ENCODE data around the gene ZNF407. TPM values are rescaled to one million over a fixed set of nuclear protein-coding genes. Genes with fewer than 3 reads are reported as not detected.
A peak's percentile ranks its signal among the peaks of the same experiment; 100 is the strongest.

Gene ZNF407
- total and polyA plus RNA-seq, 10 donors, result 2.0 to 41.0 (median 26.3) TPM

DNA sequence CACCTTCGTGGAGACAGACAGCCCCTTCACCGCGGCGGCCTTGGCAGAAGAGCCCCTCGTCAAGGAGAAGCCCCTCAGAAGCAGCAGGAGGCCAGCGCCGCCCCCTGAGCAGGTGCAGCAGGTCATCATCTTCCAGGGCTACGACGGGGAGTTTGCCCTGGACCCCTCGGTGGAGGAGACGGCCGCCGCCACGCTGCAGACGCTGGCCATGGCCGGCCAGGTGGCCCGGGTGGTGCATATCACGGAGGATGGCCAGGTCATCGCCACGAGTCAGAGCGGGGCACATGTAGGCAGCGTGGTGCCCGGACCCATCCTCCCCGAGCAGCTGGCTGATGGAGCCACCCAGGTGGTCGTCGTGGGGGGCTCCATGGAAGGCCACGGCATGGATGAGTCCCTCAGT lies 465.5 kb downstream of the ZNF407 start:
- 91 to 99% (median 97%) methylated on average over 10 to 27 of the region's 27 CpGs for WGBS, 5 donors
- intact Hi-C loops (cut with DNase I; ENCODE audit: low total_unique reads), result no loop called here
- TF ChIP-seq POLR2AphosphoS5 (IDR thresholded peaks at IDR 0.05), result no peak
- TF ChIP-seq POLR2A (IDR thresholded peaks at IDR 0.05), result no peak
- TF ChIP-seq, protein P1, sequence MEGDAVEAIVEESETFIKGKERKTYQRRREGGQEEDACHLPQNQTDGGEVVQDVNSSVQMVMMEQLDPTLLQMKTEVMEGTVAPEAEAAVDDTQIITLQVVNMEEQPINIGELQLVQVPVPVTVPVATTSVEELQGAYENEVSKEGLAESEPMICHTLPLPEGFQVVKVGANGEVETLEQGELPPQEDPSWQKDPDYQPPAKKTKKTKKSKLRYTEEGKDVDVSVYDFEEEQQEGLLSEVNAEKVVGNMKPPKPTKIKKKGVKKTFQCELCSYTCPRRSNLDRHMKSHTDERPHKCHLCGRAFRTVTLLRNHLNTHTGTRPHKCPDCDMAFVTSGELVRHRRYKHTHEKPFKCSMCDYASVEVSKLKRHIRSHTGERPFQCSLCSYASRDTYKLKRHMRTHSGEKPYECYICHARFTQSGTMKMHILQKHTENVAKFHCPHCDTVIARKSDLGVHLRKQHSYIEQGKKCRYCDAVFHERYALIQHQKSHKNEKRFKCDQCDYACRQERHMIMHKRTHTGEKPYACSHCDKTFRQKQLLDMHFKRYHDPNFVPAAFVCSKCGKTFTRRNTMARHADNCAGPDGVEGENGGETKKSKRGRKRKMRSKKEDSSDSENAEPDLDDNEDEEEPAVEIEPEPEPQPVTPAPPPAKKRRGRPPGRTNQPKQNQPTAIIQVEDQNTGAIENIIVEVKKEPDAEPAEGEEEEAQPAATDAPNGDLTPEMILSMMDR (IDR thresholded peaks at IDR 0.05 in 8 of 11, conservative IDR thresholded peaks at IDR 0.05 in 3 of 11), result no peak
- Histone ChIP-seq H3K4me3 (no peak overlapping the region), H3K4me1 (no peaks in the 10 kb centered on the region), H3K27me3 (replicated peaks in 1 of 7) (no peaks in the 10 kb centered on the region), H3K36me3 (peaks cover 5 to 53% (median 22%) of the 10 kb centered on the region in 6 donors), H3K9me3 (no peaks in the 10 kb centered on the region), H3K27ac (no peak overlapping the region)
- no peak for DNase-seq

DNA sequence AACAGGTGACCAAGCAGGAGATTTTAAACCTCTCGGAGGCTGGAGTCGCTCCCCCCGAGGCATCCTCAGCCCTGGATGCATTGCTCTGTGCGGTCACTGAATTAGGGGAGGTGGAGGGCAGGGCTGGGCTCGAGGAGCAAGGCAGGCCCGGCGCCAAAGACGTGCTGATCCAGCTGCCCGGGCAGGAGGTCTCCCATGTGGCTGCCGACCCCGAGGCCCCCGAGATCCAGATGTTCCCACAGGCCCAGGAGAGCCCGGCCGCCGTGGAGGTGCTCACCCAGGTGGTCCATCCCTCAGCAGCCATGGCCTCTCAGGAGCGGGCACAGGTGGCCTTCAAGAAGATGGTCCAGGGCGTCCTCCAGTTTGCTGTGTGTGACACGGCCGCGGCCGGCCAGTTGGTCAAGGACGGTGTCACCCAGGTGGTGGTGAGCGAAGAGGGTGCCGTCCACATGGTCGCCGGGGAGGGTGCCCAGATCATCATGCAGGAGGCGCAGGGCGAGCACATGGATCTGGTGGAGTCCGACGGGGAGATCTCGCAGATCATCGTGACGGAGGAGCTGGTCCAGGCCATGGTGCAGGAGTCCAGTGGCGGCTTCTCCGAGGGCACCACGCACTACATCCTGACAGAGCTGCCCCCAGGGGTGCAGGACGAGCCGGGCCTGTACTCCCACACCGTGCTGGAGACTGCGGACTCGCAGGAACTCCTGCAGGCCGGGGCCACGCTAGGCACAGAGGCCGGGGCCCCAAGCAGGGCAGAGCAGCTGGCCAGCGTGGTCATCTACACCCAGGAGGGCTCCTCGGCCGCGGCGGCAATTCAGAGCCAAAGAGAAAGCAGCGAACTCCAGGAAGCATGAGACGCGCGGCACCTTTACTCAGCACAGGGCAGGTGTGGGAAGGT lies 466.2 kb downstream of the ZNF407 start:
- Histone ChIP-seq H3K9me3 (no peaks in the 10 kb centered on the region), H3K4me3 (no peak overlapping the region), H3K27me3 (replicated peaks in 1 of 7) (no peaks in the 10 kb centered on the region), H3K27ac (no peak overlapping the region), H3K36me3 (peaks cover 5 to 49% (median 22%) of the 10 kb centered on the region in 6 donors), H3K4me1 (no peaks in the 10 kb centered on the region)
- DNase-seq, result no peak
- 94 to 97% (median 95%) methylated on average over 34 to 53 of the region's 53 CpGs for WGBS, 5 donors
- intact Hi-C loops (cut with DNase I; ENCODE audit: low total_unique reads), result no loop called here
- TF ChIP-seq POLR2A (IDR thresholded peaks at IDR 0.05) (no peak), POLR2AphosphoS5 (IDR thresholded peaks at IDR 0.05) (peak in 1 of 3 donors; percentile 10)
- TF ChIP-seq, protein P1 (IDR thresholded peaks at IDR 0.05 in 8 of 11, conservative IDR thresholded peaks at IDR 0.05 in 3 of 11), result no peak

DNA sequence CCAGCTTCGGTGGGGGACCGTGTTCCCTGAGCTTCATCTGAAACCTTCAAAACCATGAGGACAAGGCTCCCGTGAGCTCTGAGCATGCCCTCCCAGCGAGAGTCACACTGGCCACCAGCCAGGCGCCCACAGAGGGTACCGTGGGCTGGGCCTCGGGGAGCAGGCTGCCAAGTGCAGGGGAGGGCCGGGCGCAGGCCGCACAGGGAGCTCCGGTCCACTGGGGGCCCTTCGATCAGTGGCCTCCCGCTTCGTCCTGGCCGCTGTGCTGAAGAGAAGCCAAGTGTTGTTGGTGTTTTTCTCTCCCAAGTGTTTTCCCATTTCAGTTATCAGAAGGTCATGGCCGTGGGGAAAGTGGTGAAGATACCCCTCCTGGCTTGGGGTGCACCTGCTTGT lies 466.8 kb downstream of the ZNF407 start:
- TF ChIP-seq POLR2A (IDR thresholded peaks at IDR 0.05) (no peak), POLR2AphosphoS5 (IDR thresholded peaks at IDR 0.05) (no peak)
- TF ChIP-seq, protein P1 (IDR thresholded peaks at IDR 0.05 in 8 of 11, conservative IDR thresholded peaks at IDR 0.05 in 3 of 11), result no peak
- Histone ChIP-seq H3K4me1 (peaks cover 0 to 6% (median under 1%) of the 10 kb centered on the region in 6 donors), H3K4me3 (no peak overlapping the region), H3K36me3 (peaks cover 5 to 47% (median 22%) of the 10 kb centered on the region in 6 donors), H3K27ac (no peak overlapping the region), H3K9me3 (no peaks in the 10 kb centered on the region), H3K27me3 (replicated peaks in 1 of 7) (no peaks in the 10 kb centered on the region)
- intact Hi-C loops (cut with DNase I; ENCODE audit: low total_unique reads), result no loop called here
- 81 to 93% (median 91%) methylated on average over 9 to 16 of the region's 16 CpGs for WGBS, 5 donors
- DNase-seq, result no peak

DNA sequence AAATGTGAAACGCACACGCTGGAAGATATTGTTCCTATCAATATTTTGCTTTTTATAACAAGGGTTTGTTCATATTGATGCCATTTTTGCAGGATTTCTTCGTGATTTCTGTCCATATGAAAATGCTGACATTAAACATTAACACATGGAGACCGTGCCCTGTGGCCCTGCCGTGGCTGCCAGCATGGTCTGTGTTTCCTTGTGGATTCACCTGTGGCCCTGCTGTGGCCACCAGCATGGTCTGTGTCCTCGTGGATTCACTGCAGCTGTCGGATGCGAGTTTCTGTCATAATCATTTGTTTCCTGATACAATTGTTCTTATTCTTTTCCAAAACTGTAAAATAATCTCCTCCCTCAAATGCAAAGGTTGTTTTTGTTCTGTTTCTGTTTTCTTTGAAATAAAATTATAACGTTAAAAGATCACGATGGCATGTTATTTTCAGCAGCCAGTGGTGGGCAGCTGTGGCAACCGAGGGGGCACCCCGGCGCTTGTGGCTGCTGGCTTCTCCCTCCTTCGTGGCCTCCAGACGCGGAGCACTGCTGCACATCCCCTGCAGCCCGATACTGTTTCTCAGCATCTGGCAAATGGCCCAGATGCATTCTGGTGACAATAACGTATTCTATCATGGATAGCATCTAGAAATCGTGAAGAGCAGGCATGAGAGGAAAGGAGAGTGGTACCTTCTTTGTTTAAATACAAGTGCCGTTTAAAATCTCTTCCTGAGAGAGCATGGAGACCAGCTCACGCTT lies 467.8 kb downstream of the ZNF407 start:
- Histone ChIP-seq H3K4me1 (peaks cover 0 to 15% (median 9%) of the 10 kb centered on the region in 6 donors), H3K9me3 (no peaks in the 10 kb centered on the region), H3K4me3 (no peak overlapping the region), H3K27me3 (replicated peaks in 1 of 7) (no peaks in the 10 kb centered on the region), H3K36me3 (peaks cover 5 to 47% (median 22%) of the 10 kb centered on the region in 6 donors), H3K27ac (no peak overlapping the region)
- WGBS, 5 donors, result 91 to 95% (median 94%) methylated on average over 21 of the region's 21 CpGs
- TF ChIP-seq POLR2AphosphoS5 (IDR thresholded peaks at IDR 0.05) (no peak), POLR2A (IDR thresholded peaks at IDR 0.05) (no peak)
- TF ChIP-seq, protein P1 (IDR thresholded peaks at IDR 0.05 in 8 of 11, conservative IDR thresholded peaks at IDR 0.05 in 3 of 11), result no peak
- intact Hi-C loops (cut with DNase I; ENCODE audit: low total_unique reads), result no loop called here
- no peak for DNase-seq
